Measurements from ENCODE around the gene THYN1.

THYN1 gene

DNA sequence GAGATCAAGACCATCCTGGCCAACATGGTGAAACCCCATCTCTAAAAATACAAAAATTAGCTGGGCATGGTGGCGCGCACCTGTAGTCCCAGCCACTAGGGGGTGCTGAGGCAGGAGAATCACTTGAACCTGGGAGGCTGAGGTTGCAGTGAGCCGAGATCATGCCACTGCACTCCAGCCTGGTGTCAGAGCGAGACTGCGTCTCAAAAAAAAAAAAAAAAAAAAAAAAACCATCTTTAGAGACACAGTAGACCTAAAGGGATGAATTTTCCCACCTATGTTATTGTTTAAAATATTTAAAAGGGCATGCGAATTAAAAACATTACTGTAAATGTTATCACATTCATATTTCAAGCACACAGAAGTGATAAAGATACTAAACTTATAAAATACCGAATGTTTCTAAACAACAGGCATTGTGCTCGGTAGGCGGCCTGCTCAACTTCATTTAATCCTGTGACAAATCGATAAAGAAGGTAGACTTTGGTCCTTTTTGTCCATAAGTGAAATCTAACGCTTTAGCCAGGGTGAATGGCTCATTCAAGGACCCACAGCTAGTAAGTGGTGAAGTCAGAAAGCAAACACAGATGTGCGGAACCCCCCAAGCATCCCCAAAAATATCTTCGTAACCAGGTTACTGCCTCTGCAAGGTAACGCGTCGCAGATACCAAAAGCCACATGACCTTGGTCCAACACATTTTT, 45.5 kb downstream of the THYN1 start:
- no peak for DNase-seq

DNA sequence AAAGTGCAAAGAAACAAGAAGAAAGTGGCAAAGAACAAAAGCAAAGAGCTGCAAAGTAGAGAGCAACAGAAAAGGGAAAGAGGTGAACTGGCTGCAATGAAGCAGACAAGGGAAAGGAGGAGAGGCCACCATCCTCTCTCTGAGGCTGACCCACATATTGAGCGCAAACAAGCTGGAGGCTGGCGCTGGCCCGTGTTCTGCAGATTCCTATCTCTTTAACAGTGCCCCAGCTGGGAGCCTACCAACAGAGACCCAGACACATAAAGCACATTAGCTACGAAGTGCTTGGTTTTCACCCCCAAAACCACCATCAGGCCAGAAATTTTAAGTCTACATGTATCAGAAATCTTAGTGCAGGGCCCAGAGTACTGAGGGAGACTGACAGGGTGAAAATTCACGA, 47.0 kb downstream of the THYN1 start:
- DNase-seq = no peak

GRCh38 chr11:134205729-134206128, 47.4 kb downstream of the THYN1 start:
- DNase-seq = no peak

- DNase-seq = no peak
These were observed 50.5 kb downstream of the THYN1 start for GRCh38 chr11:134202661-134203060.

DNA sequence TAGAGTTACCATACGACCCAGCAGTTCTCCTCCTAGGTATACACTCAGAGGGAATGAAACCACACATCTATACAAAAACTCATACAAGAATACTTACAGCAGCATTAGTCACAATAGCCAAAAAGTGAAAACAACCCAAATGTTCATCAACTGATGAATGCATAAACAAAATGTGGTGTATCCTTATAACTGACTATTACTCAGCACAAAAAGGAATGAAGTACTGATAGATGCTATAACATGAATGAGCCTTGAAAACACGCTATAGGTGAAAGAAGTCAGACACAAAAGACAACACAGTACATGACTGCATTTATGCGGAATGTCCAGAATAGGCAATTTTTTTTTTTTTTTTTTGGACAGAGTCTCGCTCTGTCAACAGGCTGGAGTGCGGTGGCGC, 52.5 kb downstream of the THYN1 start:
- DNase-seq = no peak

GRCh38 chr11:134199531-134199930, 53.6 kb downstream of the THYN1 start:
- no peak for DNase-seq

Data from GDM1 (cell line).